ENCODE results near the gene NUDT7.

- TF ChIP-seq, protein P1, sequence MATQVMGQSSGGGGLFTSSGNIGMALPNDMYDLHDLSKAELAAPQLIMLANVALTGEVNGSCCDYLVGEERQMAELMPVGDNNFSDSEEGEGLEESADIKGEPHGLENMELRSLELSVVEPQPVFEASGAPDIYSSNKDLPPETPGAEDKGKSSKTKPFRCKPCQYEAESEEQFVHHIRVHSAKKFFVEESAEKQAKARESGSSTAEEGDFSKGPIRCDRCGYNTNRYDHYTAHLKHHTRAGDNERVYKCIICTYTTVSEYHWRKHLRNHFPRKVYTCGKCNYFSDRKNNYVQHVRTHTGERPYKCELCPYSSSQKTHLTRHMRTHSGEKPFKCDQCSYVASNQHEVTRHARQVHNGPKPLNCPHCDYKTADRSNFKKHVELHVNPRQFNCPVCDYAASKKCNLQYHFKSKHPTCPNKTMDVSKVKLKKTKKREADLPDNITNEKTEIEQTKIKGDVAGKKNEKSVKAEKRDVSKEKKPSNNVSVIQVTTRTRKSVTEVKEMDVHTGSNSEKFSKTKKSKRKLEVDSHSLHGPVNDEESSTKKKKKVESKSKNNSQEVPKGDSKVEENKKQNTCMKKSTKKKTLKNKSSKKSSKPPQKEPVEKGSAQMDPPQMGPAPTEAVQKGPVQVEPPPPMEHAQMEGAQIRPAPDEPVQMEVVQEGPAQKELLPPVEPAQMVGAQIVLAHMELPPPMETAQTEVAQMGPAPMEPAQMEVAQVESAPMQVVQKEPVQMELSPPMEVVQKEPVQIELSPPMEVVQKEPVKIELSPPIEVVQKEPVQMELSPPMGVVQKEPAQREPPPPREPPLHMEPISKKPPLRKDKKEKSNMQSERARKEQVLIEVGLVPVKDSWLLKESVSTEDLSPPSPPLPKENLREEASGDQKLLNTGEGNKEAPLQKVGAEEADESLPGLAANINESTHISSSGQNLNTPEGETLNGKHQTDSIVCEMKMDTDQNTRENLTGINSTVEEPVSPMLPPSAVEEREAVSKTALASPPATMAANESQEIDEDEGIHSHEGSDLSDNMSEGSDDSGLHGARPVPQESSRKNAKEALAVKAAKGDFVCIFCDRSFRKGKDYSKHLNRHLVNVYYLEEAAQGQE (IDR thresholded peaks at IDR 0.05; ENCODE audit: insufficient read depth in 1 of 2, low read depth in 2 of 2, low read length in 2 of 2), result no peak
- no peak for TF ChIP-seq POLR2AphosphoS5 (IDR thresholded peaks at IDR 0.05; ENCODE audit: low read depth, low read length)
Measured at GRCh38 chr16:77759201-77759600, 36.9 kb downstream of the NUDT7 start.
